Cerebellar nuclear complex (tissue), 1 donor: ENCODE measurements around the gene CHCHD1.
A peak's percentile ranks its signal among the peaks of the same experiment; 100 is the strongest.
"Not testable (repeated sequence)": the region's sequence is repeated elsewhere in the genome, so short reads cannot be mapped to it uniquely, and the experiment has no call there.

Source experiments
- DNase-seq, 2 experiments: peaks; one replicate each; lab custom pipeline; 2025; lab: John Stamatoyannopoulos, UW

The CHCHD1 gene

GRCh38 chr10:73781879-73782748 is at the start of gene CHCHD1:
CHCHD1 (plus strand) TSS chr10:73782048; CDS start chr10:73782076, 28 bp downstream.
- DNase-seq: peak in 1 of 2 experiments; percentile 29

GRCh38 chr10:73732426-73732825 is 49.4 kb upstream of the CHCHD1 start:
- DNase-seq: no peak

GRCh38 chr10:73732931-73733623 is 48.8 kb upstream of the CHCHD1 start:
- DNase-seq: no peak

DNA sequence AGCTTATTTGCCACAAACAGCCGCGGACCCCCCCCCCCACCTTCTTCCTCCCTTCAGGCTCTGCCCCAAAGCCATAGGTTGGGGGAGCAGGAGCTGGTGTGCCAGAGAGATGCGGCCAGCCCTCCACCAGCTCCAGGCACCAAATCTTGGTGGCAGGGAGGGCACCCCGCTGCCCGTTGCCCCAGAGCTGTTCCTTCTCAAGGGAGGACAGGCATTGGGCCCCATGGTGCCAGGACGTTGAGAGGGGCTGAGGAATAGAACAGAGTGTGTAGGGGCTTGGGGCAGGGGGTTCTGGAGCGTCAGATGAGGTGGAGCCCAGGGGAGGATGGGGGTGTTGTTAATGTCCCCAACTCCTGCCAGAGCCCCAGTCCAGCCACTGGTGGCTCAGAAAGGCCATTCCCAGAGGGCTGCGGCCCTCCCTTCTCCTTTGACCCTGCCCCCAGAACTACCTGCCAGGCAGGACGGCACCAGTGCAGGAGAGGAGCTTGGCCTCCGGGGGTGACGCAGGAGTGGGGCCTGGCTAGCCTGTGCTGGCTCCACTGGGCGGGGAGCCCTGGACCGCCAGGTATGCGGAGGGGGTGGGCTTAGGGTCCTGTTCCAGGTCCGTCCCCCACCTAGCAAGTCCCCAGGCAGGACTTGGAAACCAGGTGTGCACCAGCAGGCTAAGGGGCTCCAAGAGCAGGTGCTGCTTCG is 47.7 kb upstream of the CHCHD1 start:
- DNase-seq: no peak

DNA sequence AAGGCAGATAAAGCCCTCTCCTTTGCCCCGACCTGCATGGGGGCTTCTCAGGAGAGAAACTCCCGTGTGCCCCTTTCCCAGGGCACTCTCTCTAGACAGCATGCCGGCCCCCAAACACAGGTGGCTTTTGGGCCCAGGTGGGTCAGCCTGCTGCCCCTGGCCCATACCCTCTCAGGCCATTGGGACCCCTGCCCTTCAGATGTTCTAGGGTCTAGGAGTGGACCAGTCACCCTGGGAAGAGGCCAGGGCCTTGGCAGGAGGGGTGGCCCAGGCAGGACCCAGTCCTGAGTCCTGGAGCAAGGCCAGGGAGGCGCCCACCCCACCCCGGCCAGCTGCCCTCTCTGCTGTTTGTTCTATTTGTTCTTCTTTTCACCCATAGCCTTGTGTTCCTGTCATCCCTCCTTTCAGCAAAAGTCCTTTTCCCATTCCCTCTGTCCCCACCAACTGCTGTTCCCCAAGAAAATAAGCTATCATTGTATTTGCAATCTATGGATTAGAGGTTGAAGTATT is 47.0 kb upstream of the CHCHD1 start:
- DNase-seq: no peak

DNA sequence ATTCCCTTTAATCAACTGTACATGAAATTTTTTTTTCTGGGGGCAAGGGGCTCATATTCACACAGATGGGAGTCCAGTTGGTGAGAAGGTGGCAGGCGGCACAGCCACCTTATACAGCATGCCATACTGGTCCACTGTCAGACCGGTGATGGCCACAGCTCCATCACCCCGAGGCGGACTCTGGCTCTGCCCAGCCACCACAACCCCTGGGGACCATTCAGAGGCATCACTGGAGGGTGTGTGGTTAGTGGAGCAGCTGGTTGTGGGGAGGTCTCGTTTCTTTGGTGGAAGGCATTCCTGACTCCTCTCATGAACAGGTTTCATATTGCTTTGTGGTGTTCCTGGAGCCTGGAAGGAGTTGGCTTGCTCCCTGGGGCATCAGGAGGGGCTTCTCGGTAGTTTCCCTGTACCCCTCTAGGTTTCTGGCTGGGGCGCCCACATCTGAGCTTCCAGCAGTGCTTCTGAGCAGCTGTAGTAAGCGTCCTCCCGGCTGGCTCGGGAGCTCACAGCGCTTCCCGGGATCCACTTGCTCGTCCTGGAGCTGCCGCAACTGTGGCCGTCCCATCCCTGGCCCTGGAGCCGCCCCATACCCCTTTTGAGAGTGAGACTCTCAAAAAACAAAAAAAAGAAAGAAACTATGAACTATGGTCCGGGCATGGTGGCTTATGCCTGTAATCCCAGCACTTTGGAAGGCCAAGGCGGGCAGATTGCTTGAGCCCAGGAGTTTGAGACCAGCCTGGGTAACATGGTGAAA is 41.2 kb upstream of the CHCHD1 start:
- DNase-seq: not testable (repeated sequence)

GRCh38 chr10:73742454-73742734 is 39.5 kb upstream of the CHCHD1 start:
- no peak for DNase-seq

DNA sequence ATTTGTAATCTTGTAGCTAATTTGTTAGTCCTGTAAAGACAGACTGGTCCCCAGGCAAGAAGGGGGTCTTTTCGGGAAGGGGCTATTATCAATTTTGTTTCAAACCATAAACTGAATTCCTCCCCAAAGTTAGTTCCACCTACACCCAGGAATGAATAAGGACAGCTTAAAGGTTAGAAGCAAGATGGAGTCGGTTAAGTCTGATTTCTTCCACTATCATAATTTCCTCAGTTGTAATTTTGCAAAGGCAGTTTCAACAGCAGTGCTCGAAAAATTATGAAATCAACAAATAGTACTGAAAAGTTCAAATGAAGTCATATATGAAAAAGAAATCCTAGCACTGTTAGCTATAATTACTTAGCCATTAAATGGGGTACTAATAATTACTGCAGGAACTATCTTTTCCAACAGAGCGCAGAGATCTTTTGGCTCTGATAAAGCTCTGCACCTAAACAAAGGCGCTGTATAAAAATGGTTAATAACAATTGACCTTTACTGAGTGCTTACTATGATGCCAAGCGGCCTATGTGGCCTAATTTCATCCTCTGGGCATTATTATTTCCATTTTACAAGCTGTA is 38.4 kb upstream of the CHCHD1 start:
- DNase-seq: no peak

GRCh38 chr10:73743905-73744663 is 37.8 kb upstream of the CHCHD1 start, which contains the start of gene SEC24C:
SEC24C (plus strand) TSS chr10:73744372; CDS start chr10:73746833, 2,461 bp downstream.
- peak; percentile 27 to 85 for DNase-seq

DNA sequence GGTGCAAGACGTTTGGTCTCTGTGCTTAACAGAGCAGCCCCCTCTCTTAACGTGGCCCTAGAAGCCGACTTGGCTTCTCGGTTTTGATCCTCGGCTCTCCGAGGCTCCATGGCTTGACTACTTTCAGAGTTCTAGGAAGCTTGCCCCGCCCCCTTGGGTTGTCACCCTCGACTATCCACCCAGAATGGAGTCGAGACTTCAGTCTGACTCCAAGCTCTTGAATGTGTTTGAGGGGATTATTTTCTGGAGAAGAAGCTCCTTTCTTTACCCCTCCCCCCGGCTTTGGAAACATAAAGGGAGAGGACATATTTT is 37.2 kb upstream of the CHCHD1 start:
- DNase-seq: no peak

DNA sequence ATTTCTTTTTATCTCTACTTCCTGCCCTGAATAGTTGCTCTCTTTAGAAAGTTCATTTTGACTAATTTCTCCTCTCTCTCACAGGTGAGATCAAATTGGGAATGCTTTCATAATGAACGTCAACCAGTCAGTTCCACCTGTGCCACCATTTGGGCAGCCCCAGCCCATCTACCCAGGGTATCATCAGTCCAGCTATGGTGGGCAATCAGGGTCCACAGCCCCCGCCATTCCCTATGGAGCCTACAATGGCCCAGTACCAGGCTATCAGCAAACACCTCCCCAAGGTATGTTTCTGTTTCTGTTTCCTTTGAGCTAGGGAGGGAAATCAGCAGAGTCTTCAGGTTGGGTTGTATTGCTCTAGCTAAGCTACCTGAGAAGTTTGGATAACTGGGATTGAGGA is 35.1 kb upstream of the CHCHD1 start:
- DNase-seq: no peak

- no peak for DNase-seq
Observed at GRCh38 chr10:73750819-73751218, 31.0 kb upstream of the CHCHD1 start.

- DNase-seq: no peak
Observed at GRCh38 chr10:73756183-73756582, 25.7 kb upstream of the CHCHD1 start.

GRCh38 chr10:73758704-73759511 is 22.9 kb upstream of the CHCHD1 start:
- no peak for DNase-seq

- DNase-seq: no peak
Observed at GRCh38 chr10:73759512-73760115, 22.2 kb upstream of the CHCHD1 start.

DNA sequence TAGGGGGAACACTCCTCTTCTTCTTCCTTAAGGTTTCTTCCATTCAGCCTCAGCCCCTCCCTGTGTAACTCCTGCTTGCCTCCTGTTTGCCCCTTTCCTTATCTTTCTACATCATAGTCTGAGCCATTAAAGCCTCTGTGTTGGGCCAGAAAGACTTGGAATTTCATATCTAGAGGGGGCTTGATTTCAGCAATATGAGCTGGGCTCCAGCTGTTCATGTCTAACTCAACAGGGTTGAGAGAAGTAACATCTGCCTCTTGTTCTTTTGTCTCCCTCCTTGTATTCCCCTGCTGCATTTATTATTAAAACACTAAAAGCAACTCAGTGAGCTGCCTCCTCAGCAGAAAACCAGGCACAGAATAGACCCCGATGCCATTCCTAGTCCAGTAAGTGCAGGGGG is 20.1 kb upstream of the CHCHD1 start:
- DNase-seq: no peak

GRCh38 chr10:73762915-73763314 is 18.9 kb upstream of the CHCHD1 start:
- DNase-seq: no peak

- no peak for DNase-seq
Observed at GRCh38 chr10:73763343-73763742, 18.5 kb upstream of the CHCHD1 start.

DNA sequence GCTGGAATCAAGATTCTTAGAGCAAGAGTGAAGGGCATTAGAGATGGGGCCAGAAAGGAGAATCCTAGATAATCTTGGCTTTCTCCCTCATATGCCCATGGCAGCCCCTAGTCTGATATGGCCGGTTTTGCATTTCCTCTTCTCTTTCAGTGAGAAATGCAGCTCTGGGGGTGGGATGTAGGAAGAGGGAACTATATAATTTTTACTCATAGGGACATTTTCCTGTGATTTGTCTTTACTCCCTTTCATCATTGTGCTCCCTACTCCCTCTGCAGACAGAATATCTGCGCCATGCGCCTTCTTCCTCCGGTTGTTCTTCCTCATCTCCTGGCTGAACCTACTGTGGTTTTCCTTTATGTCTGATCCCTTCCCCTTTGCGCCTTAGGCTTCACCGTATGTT is 16.8 kb upstream of the CHCHD1 start:
- no peak for DNase-seq

DNA sequence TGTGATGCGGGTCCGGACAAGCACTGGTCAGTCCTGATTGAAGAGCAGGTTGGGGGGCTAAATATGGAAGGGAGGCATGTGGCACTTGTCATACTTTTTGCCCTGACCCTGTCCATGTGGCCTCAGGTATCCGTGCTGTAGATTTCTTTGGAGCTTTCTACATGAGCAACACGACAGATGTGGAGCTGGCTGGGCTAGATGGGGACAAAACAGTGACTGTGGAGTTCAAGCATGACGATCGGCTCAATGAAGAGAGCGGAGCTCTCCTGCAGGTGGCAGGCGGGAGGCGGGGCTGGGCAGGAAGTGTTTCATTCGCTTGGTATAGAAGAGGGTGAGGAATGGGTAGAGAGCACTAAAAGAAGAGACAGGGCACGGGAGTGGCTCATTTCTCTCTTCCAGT is 13.0 kb upstream of the CHCHD1 start:
- no peak for DNase-seq
